ENCODE measurements around the gene COL11A2.

COL11A2 gene

DNA sequence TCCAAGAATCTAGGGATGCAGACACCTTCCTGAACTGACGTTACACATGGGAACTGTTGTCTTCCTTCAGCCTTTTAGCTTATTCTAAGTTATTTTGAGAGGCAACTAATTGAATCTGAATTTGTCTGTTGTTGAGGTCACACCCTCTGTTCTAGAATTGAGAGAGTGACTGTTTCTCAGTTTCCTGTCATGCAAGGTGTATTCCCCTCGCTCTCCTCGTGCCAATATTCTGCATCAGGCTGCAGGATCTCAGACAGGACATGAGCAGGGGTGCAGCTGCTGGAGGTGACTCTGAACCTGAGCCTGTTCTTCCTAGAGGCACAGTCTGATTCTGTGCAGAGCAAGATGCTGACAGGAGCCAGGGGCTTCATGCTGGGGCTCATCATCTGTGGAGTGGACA is 63.9 kb downstream of the COL11A2 start:
- H3K4me1 ChIP-seq (ENCODE audit: control insufficient read depth in 1 of 2, insufficient read depth in 2 of 2, low read length in 2 of 2), result no peaks in the 10 kb centered on the region
- H3K9me3 ChIP-seq (ENCODE audit: control insufficient read depth in 1 of 2, low read length in 2 of 2), result peaks cover 6 to 10% of the 10 kb centered on the region in 2 donors
- H3K4me3 ChIP-seq (ENCODE audit: low read depth in 1 of 2, low read length in 2 of 2), result no peak overlapping the region
- no peaks in the 10 kb centered on the region for H3K27me3 ChIP-seq (ENCODE audit: low read depth, low read length)
- no peak overlapping the region for H3K27ac ChIP-seq (ENCODE audit: low read length)
- no peaks in the 10 kb centered on the region for H3K36me3 ChIP-seq (ENCODE audit: control insufficient read depth in 1 of 2, insufficient read depth in 2 of 2, low read length in 2 of 2)

DNA sequence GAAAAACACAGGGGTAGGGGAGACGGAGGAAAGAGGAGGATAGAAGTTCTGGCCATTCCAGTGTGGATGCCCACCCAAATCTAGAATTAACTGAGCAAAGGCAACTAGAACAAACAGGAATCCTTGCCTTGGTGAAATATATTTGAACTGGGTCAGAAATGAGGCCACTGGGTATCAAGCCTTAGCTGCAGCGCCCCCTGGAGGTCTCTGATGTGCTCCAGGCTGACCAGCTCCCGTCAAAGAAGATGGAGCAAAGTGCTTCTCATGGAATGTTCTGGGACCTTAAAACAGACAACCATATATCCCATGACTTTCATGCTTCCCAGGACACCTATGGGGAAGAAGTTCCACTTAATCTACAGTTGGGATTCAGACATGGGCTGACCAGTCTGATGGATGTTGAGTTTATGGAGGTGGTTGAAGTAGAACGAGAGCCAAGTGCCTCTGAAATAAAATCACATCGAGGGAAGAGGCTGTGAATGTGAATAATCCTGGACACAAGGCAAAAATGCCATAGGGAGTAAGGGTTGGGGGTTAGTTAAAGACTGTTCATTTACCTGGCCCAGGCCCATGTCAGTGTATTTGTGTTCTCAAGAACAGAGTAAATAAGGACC is 66.1 kb downstream of the COL11A2 start:
- Histone ChIP-seq H3K36me3 (ENCODE audit: control insufficient read depth in 1 of 2, insufficient read depth in 2 of 2, low read length in 2 of 2) (no peaks in the 10 kb centered on the region), H3K4me1 (ENCODE audit: control insufficient read depth in 1 of 2, insufficient read depth in 2 of 2, low read length in 2 of 2) (no peaks in the 10 kb centered on the region), H3K4me3 (ENCODE audit: low read depth in 1 of 2, low read length in 2 of 2) (no peak overlapping the region), H3K9me3 (ENCODE audit: control insufficient read depth in 1 of 2, low read length in 2 of 2) (peaks cover 8 to 11% of the 10 kb centered on the region in 2 donors), H3K27ac (ENCODE audit: low read length) (no peak overlapping the region), H3K27me3 (ENCODE audit: low read depth, low read length) (no peaks in the 10 kb centered on the region)

DNA sequence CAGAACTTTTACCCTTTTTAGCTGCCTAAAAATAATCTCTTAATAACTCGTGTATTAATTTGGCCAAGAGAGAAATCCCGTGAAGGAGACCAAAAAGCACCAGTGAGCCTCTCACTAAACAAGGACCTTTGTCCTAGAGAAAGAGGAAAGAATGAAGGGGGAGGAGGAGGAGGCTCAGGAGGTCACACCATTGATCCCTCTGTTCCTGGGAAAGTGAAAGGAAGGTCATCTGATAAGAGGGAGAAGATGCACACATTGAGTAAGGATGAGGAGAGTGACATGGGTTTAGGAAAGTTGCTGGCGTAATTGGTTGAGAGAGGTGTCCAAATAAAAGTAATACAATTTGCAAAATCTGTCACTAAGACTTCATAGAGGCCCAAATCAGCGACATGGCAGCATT is 67.3 kb downstream of the COL11A2 start:
- no peak overlapping the region for H3K27ac ChIP-seq (ENCODE audit: low read length)

DNA sequence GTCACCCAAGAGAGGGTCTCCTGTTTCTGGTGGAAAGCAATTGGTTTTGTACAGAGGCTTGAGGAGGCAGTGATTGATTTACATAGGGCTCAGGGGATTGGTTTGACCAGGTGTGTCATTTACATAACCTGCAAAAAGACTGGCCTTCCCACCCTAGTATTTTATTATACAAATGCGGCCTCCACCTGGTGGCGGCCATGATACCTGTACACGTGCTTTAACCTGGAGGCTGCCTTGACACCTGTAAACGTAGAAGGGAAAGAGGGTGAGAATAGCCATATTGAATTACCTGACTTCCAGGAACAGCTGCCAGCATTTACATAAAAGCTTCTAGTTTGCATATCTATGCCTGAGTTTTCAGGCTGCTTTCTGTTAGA is 67.8 kb downstream of the COL11A2 start:
- Histone ChIP-seq H3K4me1 (ENCODE audit: control insufficient read depth in 1 of 2, insufficient read depth in 2 of 2, low read length in 2 of 2) (no peaks in the 10 kb centered on the region), H3K9me3 (ENCODE audit: control insufficient read depth in 1 of 2, low read length in 2 of 2) (peaks cover 8 to 11% of the 10 kb centered on the region in 2 donors), H3K4me3 (ENCODE audit: low read depth in 1 of 2, low read length in 2 of 2) (no peak overlapping the region), H3K27me3 (ENCODE audit: low read depth, low read length) (no peaks in the 10 kb centered on the region), H3K36me3 (ENCODE audit: control insufficient read depth in 1 of 2, insufficient read depth in 2 of 2, low read length in 2 of 2) (no peaks in the 10 kb centered on the region), H3K27ac (ENCODE audit: low read length) (no peak overlapping the region)

More for the DNA sequence above, 67.3 kb downstream of the COL11A2 start:
- Histone ChIP-seq H3K36me3 (ENCODE audit: control insufficient read depth in 1 of 2, insufficient read depth in 2 of 2, low read length in 2 of 2) (no peaks in the 10 kb centered on the region), H3K4me1 (ENCODE audit: control insufficient read depth in 1 of 2, insufficient read depth in 2 of 2, low read length in 2 of 2) (no peaks in the 10 kb centered on the region), H3K9me3 (ENCODE audit: control insufficient read depth in 1 of 2, low read length in 2 of 2) (peaks cover 8 to 11% of the 10 kb centered on the region in 2 donors), H3K4me3 (ENCODE audit: low read depth in 1 of 2, low read length in 2 of 2) (no peak overlapping the region), H3K27me3 (ENCODE audit: low read depth, low read length) (no peaks in the 10 kb centered on the region)

DNA sequence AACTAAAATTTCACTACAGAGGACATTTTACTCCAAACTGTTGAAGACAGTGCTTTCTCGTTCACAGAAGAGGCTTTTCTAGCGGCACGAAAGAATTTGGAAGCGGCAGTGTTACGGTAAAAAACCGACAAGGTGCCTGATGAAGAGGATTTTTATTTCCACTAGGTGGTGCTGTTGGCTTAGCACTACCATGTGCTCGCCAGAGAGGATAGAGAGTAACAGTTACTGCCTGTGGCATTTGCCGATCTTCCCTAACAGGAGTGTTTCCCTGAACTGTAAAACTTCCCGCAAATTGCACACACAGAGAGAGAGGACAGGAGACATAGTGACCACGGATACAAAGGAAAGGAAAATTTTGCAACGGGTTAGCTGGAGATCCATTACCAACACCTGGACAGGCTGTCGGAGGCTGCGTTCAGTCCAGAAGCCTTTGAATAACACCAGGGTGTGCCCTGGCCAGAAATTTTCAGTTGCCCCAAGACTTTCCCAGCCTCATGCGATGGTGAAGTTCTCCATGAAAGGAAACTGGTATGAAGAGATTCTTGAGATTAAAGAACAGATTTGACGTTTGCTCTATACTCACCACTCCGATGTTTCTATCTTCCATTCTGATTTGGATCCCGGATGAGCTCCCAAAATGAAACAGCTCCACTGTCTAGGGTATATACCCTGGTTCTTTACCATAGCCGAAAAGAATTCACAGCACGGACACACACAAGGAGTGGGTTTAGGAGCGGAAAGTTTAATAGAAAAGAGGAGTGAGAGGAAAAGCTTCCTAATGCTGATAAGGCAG is 68.3 kb downstream of the COL11A2 start:
- peaks cover 8 to 11% of the 10 kb centered on the region in 2 donors for H3K9me3 ChIP-seq (ENCODE audit: control insufficient read depth in 1 of 2, low read length in 2 of 2)
- no peak overlapping the region for H3K4me3 ChIP-seq (ENCODE audit: low read depth in 1 of 2, low read length in 2 of 2)
- no peaks in the 10 kb centered on the region for H3K4me1 ChIP-seq (ENCODE audit: control insufficient read depth in 1 of 2, insufficient read depth in 2 of 2, low read length in 2 of 2)
- H3K27ac ChIP-seq (ENCODE audit: low read length), result no peak overlapping the region
- no peaks in the 10 kb centered on the region for H3K36me3 ChIP-seq (ENCODE audit: control insufficient read depth in 1 of 2, insufficient read depth in 2 of 2, low read length in 2 of 2)
- no peaks in the 10 kb centered on the region for H3K27me3 ChIP-seq (ENCODE audit: low read depth, low read length)

DNA sequence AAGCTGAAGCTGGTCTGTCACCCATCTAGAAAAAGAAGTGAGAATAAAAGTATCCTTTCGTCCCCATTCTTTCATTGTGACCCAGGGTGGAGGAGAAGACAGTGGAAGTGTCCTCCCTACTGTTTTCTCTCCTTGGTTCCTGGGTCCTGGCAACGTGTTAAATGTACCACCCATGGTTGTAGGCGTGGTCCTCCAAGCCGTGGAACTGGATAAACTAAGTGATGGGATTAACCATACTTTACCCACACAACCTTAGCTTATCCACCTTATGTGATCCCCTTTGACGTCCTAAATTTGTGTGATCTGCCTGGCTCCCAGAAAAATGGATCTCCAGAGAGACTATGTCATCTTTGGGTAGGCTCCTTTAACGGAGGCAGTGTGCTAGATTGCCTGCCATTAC is 69.1 kb downstream of the COL11A2 start:
- peaks cover 0 to 2% of the 10 kb centered on the region in 2 donors for H3K4me1 ChIP-seq (ENCODE audit: control insufficient read depth in 1 of 2, insufficient read depth in 2 of 2, low read length in 2 of 2)
- no peak overlapping the region for H3K27ac ChIP-seq (ENCODE audit: low read length)
- no peak overlapping the region for H3K4me3 ChIP-seq (ENCODE audit: low read depth in 1 of 2, low read length in 2 of 2)
- peaks cover under 1% of the 10 kb centered on the region for H3K27me3 ChIP-seq (ENCODE audit: low read depth, low read length)
- peaks cover 8 to 11% of the 10 kb centered on the region in 2 donors for H3K9me3 ChIP-seq (ENCODE audit: control insufficient read depth in 1 of 2, low read length in 2 of 2)
- no peaks in the 10 kb centered on the region for H3K36me3 ChIP-seq (ENCODE audit: control insufficient read depth in 1 of 2, insufficient read depth in 2 of 2, low read length in 2 of 2)

DNA sequence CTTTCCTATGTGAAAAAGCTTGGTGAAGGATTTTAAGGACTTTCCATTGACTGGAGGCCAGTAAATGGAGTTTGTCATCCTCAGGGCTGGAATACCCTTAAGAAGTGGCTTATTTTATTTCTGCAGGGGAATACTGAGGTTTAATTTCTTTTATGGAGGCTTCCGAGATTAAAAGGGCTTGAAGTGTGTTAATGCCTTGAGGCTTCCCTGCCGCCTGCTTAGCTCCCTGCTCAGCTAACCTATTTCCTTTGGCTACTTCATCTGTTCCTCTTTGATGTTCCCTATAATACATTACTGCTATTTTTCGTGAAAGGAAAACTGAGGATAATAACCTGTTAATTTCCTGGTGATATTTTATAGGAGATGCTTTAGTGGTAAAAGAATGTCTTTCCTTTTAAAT is 72.3 kb downstream of the COL11A2 start:
- H3K27ac ChIP-seq (ENCODE audit: low read length), result no peak overlapping the region
- H3K4me3 ChIP-seq (ENCODE audit: low read depth in 1 of 2, low read length in 2 of 2), result no peak overlapping the region
- H3K27me3 ChIP-seq (ENCODE audit: low read depth, low read length), result peaks cover 19% of the 10 kb centered on the region
- H3K36me3 ChIP-seq (ENCODE audit: control insufficient read depth in 1 of 2, insufficient read depth in 2 of 2, low read length in 2 of 2), result no peaks in the 10 kb centered on the region
- H3K4me1 ChIP-seq (ENCODE audit: control insufficient read depth in 1 of 2, insufficient read depth in 2 of 2, low read length in 2 of 2), result peaks cover 0 to 9% of the 10 kb centered on the region in 2 donors
- peaks cover 8 to 11% of the 10 kb centered on the region in 2 donors for H3K9me3 ChIP-seq (ENCODE audit: control insufficient read depth in 1 of 2, low read length in 2 of 2)

DNA sequence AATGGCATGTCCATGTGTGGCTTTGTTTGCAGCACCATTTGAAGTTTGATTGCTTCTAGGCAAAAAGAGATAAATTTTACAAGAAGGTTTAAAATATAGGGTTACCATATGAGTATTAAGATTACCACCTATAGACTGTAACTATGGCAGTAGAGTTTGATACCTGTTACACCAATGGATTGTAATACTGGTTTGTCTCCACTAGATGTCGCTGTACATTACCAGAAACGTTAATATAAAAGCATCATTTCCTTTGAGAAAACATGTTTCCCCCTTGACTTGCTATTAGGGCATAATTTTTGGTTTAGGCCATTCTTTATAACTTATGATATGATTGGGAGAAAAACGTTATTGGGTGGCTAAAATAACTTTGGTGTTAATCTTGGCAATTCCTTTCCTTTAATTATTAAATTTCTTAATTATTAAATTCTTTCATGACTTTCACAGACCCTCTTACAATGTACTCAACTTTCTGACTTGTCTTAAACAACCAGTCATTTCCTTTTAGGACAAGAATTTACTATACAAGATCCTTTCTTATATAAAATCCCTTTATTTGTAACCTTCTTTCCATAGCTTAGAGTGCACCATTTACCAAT is 73.6 kb downstream of the COL11A2 start:
- Histone ChIP-seq H3K9me3 (ENCODE audit: control insufficient read depth in 1 of 2, low read length in 2 of 2) (peaks cover 5% of the 10 kb centered on the region in 2 donors), H3K27ac (ENCODE audit: low read length) (no peak overlapping the region), H3K4me1 (ENCODE audit: control insufficient read depth in 1 of 2, insufficient read depth in 2 of 2, low read length in 2 of 2) (peaks cover 0 to 9% of the 10 kb centered on the region in 2 donors), H3K36me3 (ENCODE audit: control insufficient read depth in 1 of 2, insufficient read depth in 2 of 2, low read length in 2 of 2) (no peaks in the 10 kb centered on the region), H3K4me3 (ENCODE audit: low read depth in 1 of 2, low read length in 2 of 2) (no peak overlapping the region), H3K27me3 (ENCODE audit: low read depth, low read length) (peaks cover 19% of the 10 kb centered on the region)

DNA sequence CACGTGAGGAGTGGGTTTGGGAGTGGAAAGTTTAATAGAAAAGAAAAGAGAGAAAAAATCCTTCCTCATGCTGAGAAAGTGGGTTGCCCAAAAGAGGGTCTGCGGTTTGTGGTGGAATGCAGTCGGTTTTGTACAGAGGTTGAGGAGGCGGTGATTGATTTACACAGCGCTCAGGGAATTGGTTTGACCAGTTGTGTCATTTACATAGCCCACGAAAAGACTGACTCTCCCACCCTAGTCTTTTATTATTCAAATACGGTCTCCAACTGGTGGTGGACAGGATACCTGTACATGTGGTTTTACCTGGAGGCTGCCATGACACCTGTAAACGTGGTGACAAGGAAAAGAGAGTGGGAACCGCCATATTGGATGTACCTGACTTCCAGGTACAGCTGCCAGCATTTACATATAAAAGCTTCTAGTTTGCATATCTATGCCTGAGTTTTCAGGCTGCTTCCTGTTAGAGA is 74.4 kb downstream of the COL11A2 start:
- no peak overlapping the region for H3K4me3 ChIP-seq (ENCODE audit: low read depth in 1 of 2, low read length in 2 of 2)
- H3K4me1 ChIP-seq (ENCODE audit: control insufficient read depth in 1 of 2, insufficient read depth in 2 of 2, low read length in 2 of 2), result peaks cover 0 to 9% of the 10 kb centered on the region in 2 donors
- no peaks in the 10 kb centered on the region for H3K36me3 ChIP-seq (ENCODE audit: control insufficient read depth in 1 of 2, insufficient read depth in 2 of 2, low read length in 2 of 2)
- no peak overlapping the region for H3K27ac ChIP-seq (ENCODE audit: low read length)
- H3K9me3 ChIP-seq (ENCODE audit: control insufficient read depth in 1 of 2, low read length in 2 of 2), result no peaks in the 10 kb centered on the region
- H3K27me3 ChIP-seq (ENCODE audit: low read depth, low read length), result peaks cover 19% of the 10 kb centered on the region

DNA sequence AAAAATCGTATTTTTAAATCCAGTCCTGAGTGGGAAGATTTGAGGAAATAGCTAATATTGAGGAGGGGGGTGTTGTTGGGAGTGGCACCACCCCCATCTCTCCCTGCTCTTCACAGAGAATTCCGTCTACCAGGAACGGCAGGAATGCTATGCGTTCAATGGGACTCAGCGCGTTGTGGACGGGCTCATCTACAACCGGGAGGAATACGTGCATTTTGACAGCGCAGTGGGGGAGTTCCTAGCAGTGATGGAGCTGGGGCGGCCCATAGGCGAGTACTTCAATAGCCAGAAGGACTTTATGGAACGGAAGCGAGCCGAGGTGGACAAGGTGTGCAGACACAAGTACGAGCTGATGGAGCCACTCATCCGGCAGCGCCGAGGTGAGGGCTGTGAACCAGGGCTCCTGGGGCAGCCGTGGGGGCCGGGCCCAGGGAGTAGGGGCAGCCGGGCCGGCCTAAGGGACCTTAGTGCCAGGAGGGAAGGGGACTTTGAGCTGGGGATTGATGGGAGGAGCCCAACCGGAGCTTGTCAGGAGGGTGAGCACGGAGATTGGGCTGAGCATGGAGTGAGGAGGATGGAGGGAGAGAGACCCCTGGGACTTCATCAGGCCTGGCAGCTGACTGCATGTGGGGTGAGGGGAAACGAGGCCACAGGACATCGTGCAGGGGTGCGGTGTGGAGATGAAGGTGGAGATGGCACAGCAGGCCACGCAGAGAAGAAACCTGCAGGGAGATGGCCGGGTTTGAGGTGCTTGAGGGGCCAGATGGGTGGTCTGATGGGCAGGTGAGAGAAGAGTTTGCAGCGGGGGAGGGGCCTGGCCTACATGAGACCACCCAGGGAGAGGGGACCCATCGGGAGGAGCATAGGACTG is 75.2 kb downstream of the COL11A2 start:
- H3K9me3 ChIP-seq (ENCODE audit: control insufficient read depth in 1 of 2, low read length in 2 of 2), result no peaks in the 10 kb centered on the region
- no peaks in the 10 kb centered on the region for H3K36me3 ChIP-seq (ENCODE audit: control insufficient read depth in 1 of 2, insufficient read depth in 2 of 2, low read length in 2 of 2)
- no peak overlapping the region for H3K4me3 ChIP-seq (ENCODE audit: low read depth in 1 of 2, low read length in 2 of 2)
- H3K4me1 ChIP-seq (ENCODE audit: control insufficient read depth in 1 of 2, insufficient read depth in 2 of 2, low read length in 2 of 2), result peaks cover 0 to 9% of the 10 kb centered on the region in 2 donors
- no peak overlapping the region for H3K27ac ChIP-seq (ENCODE audit: low read length)
- H3K27me3 ChIP-seq (ENCODE audit: low read depth, low read length), result peaks cover 19% of the 10 kb centered on the region

DNA sequence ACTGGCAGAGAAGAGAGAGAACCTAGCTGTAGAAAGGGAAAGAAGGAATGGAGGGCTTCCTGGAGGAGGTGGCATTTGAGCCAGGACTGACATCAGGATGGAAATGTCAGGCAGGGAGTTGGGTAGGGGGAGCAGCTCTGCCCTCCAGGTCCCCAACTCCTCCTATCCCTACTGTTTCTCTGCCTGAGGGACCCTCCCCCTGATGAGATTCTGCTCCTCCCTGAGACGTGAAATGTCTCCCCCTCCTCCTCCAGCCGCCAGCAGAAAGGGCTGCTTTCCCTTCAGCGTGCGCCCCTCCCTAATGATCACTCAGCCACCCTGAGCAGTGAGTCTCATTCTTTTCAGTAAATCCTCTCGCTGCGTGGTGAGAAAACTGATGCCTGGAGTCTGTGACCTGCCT is 75.8 kb downstream of the COL11A2 start:
- Histone ChIP-seq H3K4me1 (ENCODE audit: control insufficient read depth in 1 of 2, insufficient read depth in 2 of 2, low read length in 2 of 2) (peaks cover 0 to 9% of the 10 kb centered on the region in 2 donors), H3K4me3 (ENCODE audit: low read depth in 1 of 2, low read length in 2 of 2) (no peak overlapping the region), H3K27ac (ENCODE audit: low read length) (no peak overlapping the region), H3K27me3 (ENCODE audit: low read depth, low read length) (peaks cover 19% of the 10 kb centered on the region), H3K36me3 (ENCODE audit: control insufficient read depth in 1 of 2, insufficient read depth in 2 of 2, low read length in 2 of 2) (no peaks in the 10 kb centered on the region), H3K9me3 (ENCODE audit: control insufficient read depth in 1 of 2, low read length in 2 of 2) (no peaks in the 10 kb centered on the region)
